HG03460 (cell line): Measurements from ENCODE around the gene FAM187B.
"Not testable (repeated sequence)": the region's sequence is repeated elsewhere in the genome, so short reads cannot be mapped to it uniquely, and the experiment has no call there.

Experiments used
- ATAC-seq: cut with Tn5 transposase; IDR thresholded peaks from one replicate; pipeline ENCODE4 v1.9.1; 2021; ENCODE audit not compliant: unreplicated experiment

Gene FAM187B

GRCh38 chr19:35213663-35214632, 14.6 kb downstream of the FAM187B start:
- peak; percentile 47 for ATAC-seq

DNA sequence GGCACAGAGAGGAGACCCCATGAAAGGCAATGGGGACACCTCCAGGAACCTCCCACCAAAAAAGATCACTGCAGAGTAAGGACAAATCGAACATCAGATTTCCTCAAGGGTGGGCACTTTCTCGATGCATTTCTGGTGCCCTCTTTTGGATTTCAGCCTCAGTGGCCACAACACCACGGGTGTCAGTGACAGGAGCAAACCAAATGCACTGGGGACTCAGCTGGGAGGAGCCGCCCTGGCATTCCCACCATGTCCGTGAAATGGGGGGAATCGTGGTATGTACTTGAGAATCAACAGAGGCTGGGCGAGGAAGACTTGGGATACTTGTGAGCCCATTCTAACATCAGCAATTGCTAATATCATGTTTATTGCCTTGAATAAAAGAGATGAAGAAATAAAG, 16.3 kb downstream of the FAM187B start:
- ATAC-seq, result no peak

DNA sequence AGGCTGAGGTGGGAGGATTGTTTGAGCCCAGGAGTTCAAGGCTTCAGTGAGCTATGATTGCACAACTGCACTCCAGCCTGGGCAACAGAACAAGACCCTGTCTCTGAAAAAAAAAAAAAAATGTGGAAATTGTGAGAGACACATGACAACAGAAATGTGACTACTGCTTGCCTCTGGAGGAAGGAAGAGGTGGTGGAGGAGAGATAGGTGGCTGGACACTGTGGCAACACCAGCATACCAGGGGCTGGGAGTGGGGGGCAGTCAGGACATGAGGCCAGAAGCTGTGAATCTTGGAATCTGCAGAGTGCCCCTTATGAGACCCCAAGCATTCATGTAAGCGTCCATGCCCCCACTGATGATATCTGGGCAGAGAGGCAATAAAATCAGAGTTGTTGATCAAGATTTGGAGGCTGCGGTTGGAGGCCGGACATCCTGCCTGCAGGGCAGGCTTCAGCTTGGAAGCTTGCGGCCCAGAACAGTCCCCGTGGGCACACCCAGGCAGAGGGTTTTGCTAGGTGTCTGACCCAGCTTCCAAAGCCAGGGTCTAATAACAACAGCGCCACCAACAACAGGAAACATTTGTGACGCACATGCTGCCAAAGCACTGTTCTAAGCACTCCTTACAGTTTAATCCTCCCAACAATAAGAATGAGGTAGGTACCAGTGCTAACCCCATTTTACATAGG, 16.9 kb downstream of the FAM187B start:
- ATAC-seq, result no peak

GRCh38 chr19:35209646-35210045, 18.9 kb downstream of the FAM187B start:
- ATAC-seq, result no peak

- no peak for ATAC-seq
These were observed 20.4 kb downstream of the FAM187B start for GRCh38 chr19:35208121-35208520.

DNA sequence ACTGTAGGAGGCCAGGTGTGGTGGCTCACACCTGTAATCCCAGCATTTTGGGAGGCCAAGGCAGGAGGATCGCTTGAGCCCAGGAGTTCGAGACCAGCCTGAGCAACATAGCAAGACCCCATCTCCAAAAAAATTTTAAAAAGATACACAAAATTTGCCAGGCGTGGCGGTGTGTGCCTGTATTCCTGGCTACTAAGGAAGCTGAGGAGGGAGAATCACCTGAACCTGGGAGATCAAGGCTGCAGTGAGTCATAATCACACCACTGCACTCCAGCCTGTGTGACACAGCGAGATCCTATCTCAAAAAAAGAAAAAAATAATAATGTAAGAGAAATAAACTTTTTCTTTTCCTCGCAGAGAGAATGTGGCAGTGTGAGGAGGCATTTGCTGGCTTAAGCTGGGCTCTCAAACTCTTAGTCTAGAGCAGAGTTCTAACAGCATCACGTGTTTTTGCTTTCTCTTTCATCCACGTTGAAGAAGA, 21.1 kb downstream of the FAM187B start:
- ATAC-seq, result no peak

GRCh38 chr19:35206855-35207254, 21.7 kb downstream of the FAM187B start:
- ATAC-seq, result no peak

GRCh38 chr19:35206379-35206778, 22.2 kb downstream of the FAM187B start:
- ATAC-seq, result no peak

- ATAC-seq, result peak; percentile 24
These were observed 22.7 kb downstream of the FAM187B start for GRCh38 chr19:35205733-35206323.

GRCh38 chr19:35204799-35205732, 23.5 kb downstream of the FAM187B start:
- ATAC-seq, result peak; percentile 64

DNA sequence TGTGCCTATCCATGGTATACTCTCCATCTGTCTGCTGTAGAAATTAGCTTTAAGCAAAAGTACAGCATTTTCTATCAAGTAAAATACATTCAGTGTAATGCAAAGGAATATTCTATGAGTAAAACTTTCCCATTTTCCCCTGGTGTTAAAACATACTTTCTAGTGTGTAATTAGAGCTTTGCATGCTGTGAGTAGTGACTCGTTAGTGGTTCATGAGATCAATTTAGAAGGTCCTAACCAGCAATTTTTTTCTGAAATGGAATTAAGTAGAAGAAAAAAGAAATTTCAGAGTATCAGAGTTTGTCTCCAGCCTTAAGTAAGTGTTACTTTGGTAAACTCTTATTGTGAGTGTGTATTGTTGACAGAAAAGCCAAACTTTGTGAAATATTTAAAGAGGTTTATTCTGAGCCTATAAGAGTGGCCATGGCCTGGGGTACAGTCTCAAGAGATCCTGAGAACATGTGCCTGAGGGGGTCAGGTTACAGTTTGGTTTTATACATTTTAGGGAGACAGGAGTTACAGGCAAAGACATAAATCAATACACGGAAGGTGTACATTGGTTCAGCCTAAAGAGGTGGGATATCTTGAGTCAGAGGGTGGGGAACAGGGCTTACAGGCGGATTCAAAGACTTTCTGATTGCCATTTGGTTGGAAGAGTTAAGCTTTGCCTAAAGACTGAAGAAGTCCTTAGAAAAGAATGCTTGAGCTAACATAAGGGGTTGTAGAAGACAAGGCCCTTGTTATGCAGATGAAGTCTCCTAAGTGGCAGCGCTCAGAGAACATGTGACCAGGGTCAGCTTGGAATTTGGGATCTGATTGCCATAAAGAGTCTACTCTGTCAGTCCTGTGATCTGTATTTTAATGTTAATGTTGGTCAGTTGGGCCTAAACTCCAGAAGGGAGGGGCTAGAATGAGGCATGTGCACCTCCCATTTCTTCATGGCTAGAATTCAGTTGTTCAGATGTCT, 25.5 kb downstream of the FAM187B start:
- no peak for ATAC-seq

- no peak for ATAC-seq
These were observed 29.1 kb downstream of the FAM187B start for GRCh38 chr19:35199481-35199880.

DNA sequence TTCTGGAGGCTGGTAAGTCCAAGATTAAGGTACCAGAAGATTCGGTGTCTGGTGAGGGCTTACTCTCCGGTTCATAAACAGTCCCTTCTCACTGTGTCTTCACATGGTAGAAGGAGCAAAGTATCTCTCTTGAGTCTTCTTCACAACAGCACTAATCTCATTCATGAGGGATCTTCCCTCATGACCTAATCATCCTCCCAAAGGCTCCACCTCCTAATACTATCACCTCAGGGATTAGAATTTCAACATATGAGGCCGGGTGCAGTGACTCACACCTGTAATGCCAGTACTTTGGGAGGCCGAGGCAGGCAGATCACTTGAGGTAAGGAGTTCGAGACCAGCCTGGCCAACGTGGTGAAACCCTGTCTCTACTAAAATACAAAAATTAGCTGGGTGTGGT, 31.7 kb downstream of the FAM187B start:
- ATAC-seq, result not testable (repeated sequence)

DNA sequence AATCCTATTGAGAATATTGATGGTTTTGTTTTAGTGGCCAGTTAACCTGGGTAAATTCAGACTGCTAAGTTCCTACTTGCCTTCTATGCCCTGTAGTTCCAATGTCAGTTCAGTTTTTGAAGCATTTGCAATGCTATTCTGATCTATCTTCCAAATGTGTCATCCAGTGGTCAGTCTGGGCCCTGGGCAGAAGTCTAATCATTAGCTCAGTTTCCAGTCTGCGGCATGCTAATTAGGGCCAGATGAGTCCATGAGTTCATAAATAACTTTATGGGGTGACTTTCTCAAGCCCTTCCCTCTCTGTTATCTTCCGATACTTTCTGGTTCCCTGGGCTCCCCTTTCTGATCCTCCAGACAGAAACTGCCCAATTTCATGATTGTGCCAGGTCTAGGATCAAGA, 32.7 kb downstream of the FAM187B start:
- ATAC-seq, result no peak

DNA sequence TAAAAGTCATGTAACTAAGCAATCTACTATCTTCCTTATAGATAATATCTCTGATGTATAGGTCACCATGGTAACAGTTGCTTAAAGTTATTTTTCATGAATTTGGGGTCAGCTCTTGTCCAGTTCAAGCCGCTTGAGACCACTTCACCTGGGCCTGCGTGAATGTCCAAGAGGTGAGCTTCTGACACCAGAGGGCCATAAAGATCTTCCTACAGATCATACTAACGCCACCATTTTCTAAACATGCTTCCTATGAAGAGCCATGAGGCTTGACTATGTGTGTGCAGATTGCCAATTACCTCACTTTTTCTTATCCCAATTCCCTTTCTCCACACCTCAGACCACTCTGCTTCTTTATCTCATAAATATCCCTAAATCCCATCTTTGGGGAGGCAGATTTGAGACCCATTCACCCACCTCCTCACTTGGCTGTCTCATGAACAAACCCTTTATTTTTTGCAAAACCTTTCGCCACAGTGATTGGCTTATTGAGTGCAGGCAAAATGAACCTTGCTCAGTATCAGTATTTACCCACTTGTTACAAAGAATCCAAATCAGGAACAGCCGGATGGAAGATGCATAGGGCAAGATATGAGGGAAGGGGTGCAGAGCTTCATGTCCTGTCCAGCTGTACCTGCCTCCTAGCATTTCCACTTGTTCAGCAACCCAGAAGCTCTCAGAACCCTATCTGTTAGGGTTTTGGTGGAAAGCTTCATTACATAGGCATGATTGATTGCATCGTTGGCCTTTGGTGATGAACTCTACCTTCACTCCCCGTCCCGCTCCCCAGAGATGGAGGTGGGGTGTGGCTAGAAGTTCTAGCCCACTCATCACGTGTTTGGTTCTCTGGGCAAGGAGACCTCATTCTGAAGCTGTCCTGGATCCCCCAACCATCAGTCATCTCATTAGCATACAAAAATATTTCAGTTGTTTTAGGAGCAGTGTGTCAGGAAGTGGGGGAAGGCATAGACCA, 34.2 kb downstream of the FAM187B start:
- ATAC-seq, result no peak

GRCh38 chr19:35184884-35185283, 43.7 kb downstream of the FAM187B start:
- ATAC-seq, result no peak

DNA sequence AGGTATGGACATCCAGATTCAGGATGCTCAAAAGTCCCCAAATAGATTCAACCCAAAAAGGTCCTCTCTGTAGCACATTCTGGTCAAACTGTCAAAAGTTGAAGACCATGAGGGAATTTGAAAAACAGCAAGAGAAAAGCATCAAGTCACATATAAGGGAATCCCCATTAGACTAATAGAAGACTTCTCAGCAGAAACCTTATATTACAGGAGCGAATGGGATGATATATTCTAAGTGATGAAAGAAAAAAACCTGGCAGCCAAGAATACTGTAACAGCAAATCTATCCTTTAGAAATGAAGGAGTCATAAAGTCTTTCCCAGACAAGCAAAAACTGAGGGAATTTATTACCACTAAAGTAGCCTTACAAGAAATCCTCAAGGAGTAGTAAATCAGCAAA, 44.3 kb downstream of the FAM187B start:
- ATAC-seq, result no peak

DNA sequence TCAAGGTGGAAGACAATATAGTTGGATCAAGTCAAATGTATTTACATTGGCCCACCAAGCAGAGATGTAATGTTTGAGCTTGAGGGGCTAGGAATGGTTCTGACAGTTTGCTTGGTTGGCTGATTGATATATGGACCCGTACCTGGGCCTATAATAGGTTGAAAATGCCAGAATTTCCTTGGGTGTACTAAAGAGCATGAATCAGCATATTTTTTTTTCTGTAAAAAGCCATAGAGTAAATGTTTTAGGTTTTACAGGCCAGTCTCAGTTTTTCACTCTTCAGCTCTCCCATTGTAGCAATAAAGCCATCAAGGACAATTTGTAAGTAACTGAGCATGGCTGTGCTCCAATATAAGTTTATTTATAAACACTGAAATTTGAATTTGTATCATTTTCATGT, 47.2 kb downstream of the FAM187B start:
- ATAC-seq, result no peak
